Measurements from ENCODE around the gene NFKBIA. TPM values are rescaled to one million over a fixed set of nuclear protein-coding genes. Genes with fewer than 3 reads are reported as not detected.
A peak's percentile ranks its signal among the peaks of the same experiment; 100 is the strongest.
"Not testable (repeated sequence)": the region's sequence is repeated elsewhere in the genome, so short reads cannot be mapped to it uniquely, and the experiment has no call there.

NFKBIA gene
- total RNA-seq, 1 donor from 2014 or later = 35.5 TPM

- Histone ChIP-seq H3K4me1 (ENCODE audit: insufficient read depth, low read length) (no peaks in the 10 kb centered on the region), H3K27me3 (ENCODE audit: insufficient read depth, low read length) (no peaks in the 10 kb centered on the region), H3K79me2 (ENCODE audit: insufficient read depth, low read length) (no peaks in the 10 kb centered on the region), H2AFZ (ENCODE audit: low read depth, low read length) (no peak overlapping the region), H3K4me2 (ENCODE audit: low read length) (no peak overlapping the region), H4K20me1 (ENCODE audit: insufficient read depth, low read length) (no peaks in the 10 kb centered on the region), H3K9ac (ENCODE audit: low read length) (no peak overlapping the region), H3K36me3 (ENCODE audit: insufficient read depth, low read length) (no peaks in the 10 kb centered on the region), H3K9me3 (ENCODE audit: insufficient read depth, low read depth, low read length) (no peaks in the 10 kb centered on the region), H3K27ac (ENCODE audit: low read depth, low read length) (no peak overlapping the region), H3K4me3 (ENCODE audit: insufficient read depth, low read depth, low read length) (no peak overlapping the region)
- H3K9me3 Mint-ChIP-seq (ENCODE audit: unreplicated experiment) = no peaks in the 10 kb centered on the region
- H3K27ac Mint-ChIP-seq (ENCODE audit: unreplicated experiment) = no peak overlapping the region
- no peaks in the 10 kb centered on the region for H3K4me1 Mint-ChIP-seq (ENCODE audit: low read depth, unreplicated experiment)
- no peak for DNase-seq (ENCODE audit: low read depth)
- no peaks in the 10 kb centered on the region for H3K27me3 Mint-ChIP-seq (ENCODE audit: low read depth, unreplicated experiment)
- no peak overlapping the region for H3K4me3 Mint-ChIP-seq (ENCODE audit: unreplicated experiment)
- FAIRE-seq = no peak
- no peaks in the 10 kb centered on the region for H3K36me3 Mint-ChIP-seq (ENCODE audit: low read depth, unreplicated experiment)
- no peak for TF ChIP-seq EZH2 (IDR thresholded peaks at IDR 0.05; ENCODE audit: insufficient read depth, low read length)
- TF ChIP-seq CTCF (IDR thresholded peaks at IDR 0.05; ENCODE audit: insufficient read depth, low read depth, low read length) = no peak
Observed at GRCh38 chr14:35441160-35441559, 36.6 kb upstream of the NFKBIA start.

- TF ChIP-seq EZH2 (IDR thresholded peaks at IDR 0.05; ENCODE audit: insufficient read depth, low read length) (no peak), CTCF (IDR thresholded peaks at IDR 0.05; ENCODE audit: insufficient read depth, low read depth, low read length) (peak; percentile 61)
- Histone ChIP-seq H3K27ac (ENCODE audit: low read depth, low read length) (no peak overlapping the region), H3K27me3 (ENCODE audit: insufficient read depth, low read length) (no peaks in the 10 kb centered on the region), H2AFZ (ENCODE audit: low read depth, low read length) (no peak overlapping the region), H4K20me1 (ENCODE audit: insufficient read depth, low read length) (no peaks in the 10 kb centered on the region), H3K79me2 (ENCODE audit: insufficient read depth, low read length) (no peaks in the 10 kb centered on the region), H3K4me3 (ENCODE audit: insufficient read depth, low read depth, low read length) (no peak overlapping the region), H3K9ac (ENCODE audit: low read length) (no peak overlapping the region), H3K4me1 (ENCODE audit: insufficient read depth, low read length) (no peaks in the 10 kb centered on the region), H3K9me3 (ENCODE audit: insufficient read depth, low read depth, low read length) (no peaks in the 10 kb centered on the region), H3K4me2 (ENCODE audit: low read length) (no peak overlapping the region), H3K36me3 (ENCODE audit: insufficient read depth, low read length) (no peaks in the 10 kb centered on the region)
- no peak for DNase-seq (ENCODE audit: low read depth)
- Mint-ChIP-seq H3K27ac (ENCODE audit: unreplicated experiment) (no peak overlapping the region), H3K27me3 (ENCODE audit: low read depth, unreplicated experiment) (no peaks in the 10 kb centered on the region), H3K4me3 (ENCODE audit: unreplicated experiment) (no peak overlapping the region), H3K36me3 (ENCODE audit: low read depth, unreplicated experiment) (no peaks in the 10 kb centered on the region), H3K4me1 (ENCODE audit: low read depth, unreplicated experiment) (no peaks in the 10 kb centered on the region), H3K9me3 (ENCODE audit: unreplicated experiment) (no peaks in the 10 kb centered on the region)
- no peak for FAIRE-seq
Observed at GRCh38 chr14:35438910-35439713, 34.6 kb upstream of the NFKBIA start.

- H2AFZ ChIP-seq (ENCODE audit: low read depth, low read length); H3K27ac ChIP-seq (ENCODE audit: low read depth, low read length); H3K4me3 Mint-ChIP-seq (ENCODE audit: unreplicated experiment); H3K9ac ChIP-seq (ENCODE audit: low read length); H3K4me3 ChIP-seq (ENCODE audit: insufficient read depth, low read depth, low read length); FAIRE-seq; DNase-seq (ENCODE audit: low read depth); H3K27me3 Mint-ChIP-seq (ENCODE audit: low read depth, unreplicated experiment); H3K4me1 ChIP-seq (ENCODE audit: insufficient read depth, low read length); H3K36me3 ChIP-seq (ENCODE audit: insufficient read depth, low read length); H3K36me3 Mint-ChIP-seq (ENCODE audit: low read depth, unreplicated experiment); H3K27me3 ChIP-seq (ENCODE audit: insufficient read depth, low read length); H3K4me2 ChIP-seq (ENCODE audit: low read length); H3K4me1 Mint-ChIP-seq (ENCODE audit: low read depth, unreplicated experiment); H3K9me3 ChIP-seq (ENCODE audit: insufficient read depth, low read depth, low read length); H3K9me3 Mint-ChIP-seq (ENCODE audit: unreplicated experiment); H3K79me2 ChIP-seq (ENCODE audit: insufficient read depth, low read length); H3K27ac Mint-ChIP-seq (ENCODE audit: unreplicated experiment); H4K20me1 ChIP-seq (ENCODE audit: insufficient read depth, low read length): not testable (repeated sequence)
Observed at GRCh38 chr14:35438492-35438891, 33.9 kb upstream of the NFKBIA start.

Measured in astrocyte (in vitro differentiated cells and primary cell).